Ishikawa (cell line): ENCODE results near the gene NAV2.

Experiments
- CEBPB ChIP-seq: IDR thresholded peaks from 2 replicates; pipeline ENCODE4 v1.6.1; 2012
- CREB1 ChIP-seq: IDR thresholded peaks from 2 replicates; pipeline ENCODE4 v1.6.1; 2012; ENCODE audit warnings: low read depth
- EGR1 ChIP-seq: IDR thresholded peaks from 2 replicates; pipeline ENCODE4 v1.6.1; 2012
- EP300 ChIP-seq: IDR thresholded peaks from 2 replicates; pipeline ENCODE4 v1.6.1; 2012; ENCODE audit warnings: borderline replicate concordance
- FOXM1 ChIP-seq: IDR thresholded peaks from 2 replicates; pipeline ENCODE4 v1.6.1; 2012; ENCODE audit warnings: low read depth, borderline replicate concordance
- MAX ChIP-seq: IDR thresholded peaks from 2 replicates; pipeline ENCODE4 v1.6.1; 2012
- NFIC ChIP-seq: IDR thresholded peaks from 2 replicates; pipeline ENCODE4 v1.6.1; 2012
- RAD21 ChIP-seq: IDR thresholded peaks from 2 replicates; pipeline ENCODE4 v1.6.1; 2012; ENCODE audit warnings: low read depth
- TAF1 ChIP-seq: IDR thresholded peaks from 2 replicates; pipeline ENCODE4 v1.6.1; 2012; ENCODE audit warnings: low read depth, mild to moderate bottlenecking
- TEAD4 ChIP-seq: IDR thresholded peaks from 2 replicates; pipeline ENCODE4 v1.6.1; 2012
- YY1 ChIP-seq: IDR thresholded peaks from 2 replicates; pipeline ENCODE4 v1.6.1; 2012; ENCODE audit warnings: low read depth
- ZBTB7A ChIP-seq: IDR thresholded peaks from 2 replicates; pipeline ENCODE4 v1.6.1; 2012; ENCODE audit warnings: low read depth
- TF ChIP-seq, protein P1 (sequence below): IDR thresholded peaks from 2 replicates; pipeline ENCODE4 v1.6.1; 2012
- TF ChIP-seq, protein P2 (sequence below): IDR thresholded peaks from 2 replicates; pipeline ENCODE4 v1.6.1; 2012; ENCODE audit warnings: low read depth, mild to moderate bottlenecking

DNA sequence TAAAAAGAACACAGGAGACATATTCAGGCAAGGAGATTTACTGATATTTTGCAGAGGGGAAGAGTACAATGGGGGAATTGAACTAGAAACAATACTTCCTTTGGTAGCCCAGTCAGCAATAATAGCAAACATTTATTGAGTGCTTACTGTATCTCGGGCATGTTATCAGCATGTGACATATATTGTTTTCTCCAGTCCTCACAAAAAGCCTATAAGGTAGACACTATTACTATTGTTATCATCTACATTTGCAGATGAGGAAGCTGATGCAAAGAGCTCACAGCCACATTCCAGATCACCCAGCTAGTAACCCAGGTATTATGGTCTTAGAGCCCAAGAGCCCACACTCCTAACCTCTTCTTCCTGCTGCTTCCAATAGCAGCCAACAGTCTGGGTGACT lies 27.9 kb downstream of the NAV2 start:
- TF ChIP-seq RAD21 = no peak
- TF ChIP-seq EP300 = no peak
- no peak for TF ChIP-seq TAF1
- TF ChIP-seq MAX = no peak
- no peak for TF ChIP-seq CREB1
- no peak for TF ChIP-seq EGR1
- TF ChIP-seq CEBPB = no peak
- no peak for TF ChIP-seq YY1
- TF ChIP-seq TEAD4 = no peak
- no peak for TF ChIP-seq NFIC
- no peak for TF ChIP-seq ZBTB7A
- TF ChIP-seq, protein P1, sequence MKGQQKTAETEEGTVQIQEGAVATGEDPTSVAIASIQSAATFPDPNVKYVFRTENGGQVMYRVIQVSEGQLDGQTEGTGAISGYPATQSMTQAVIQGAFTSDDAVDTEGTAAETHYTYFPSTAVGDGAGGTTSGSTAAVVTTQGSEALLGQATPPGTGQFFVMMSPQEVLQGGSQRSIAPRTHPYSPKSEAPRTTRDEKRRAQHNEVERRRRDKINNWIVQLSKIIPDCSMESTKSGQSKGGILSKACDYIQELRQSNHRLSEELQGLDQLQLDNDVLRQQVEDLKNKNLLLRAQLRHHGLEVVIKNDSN = no peak
- no peak for TF ChIP-seq FOXM1
- TF ChIP-seq, protein P2, sequence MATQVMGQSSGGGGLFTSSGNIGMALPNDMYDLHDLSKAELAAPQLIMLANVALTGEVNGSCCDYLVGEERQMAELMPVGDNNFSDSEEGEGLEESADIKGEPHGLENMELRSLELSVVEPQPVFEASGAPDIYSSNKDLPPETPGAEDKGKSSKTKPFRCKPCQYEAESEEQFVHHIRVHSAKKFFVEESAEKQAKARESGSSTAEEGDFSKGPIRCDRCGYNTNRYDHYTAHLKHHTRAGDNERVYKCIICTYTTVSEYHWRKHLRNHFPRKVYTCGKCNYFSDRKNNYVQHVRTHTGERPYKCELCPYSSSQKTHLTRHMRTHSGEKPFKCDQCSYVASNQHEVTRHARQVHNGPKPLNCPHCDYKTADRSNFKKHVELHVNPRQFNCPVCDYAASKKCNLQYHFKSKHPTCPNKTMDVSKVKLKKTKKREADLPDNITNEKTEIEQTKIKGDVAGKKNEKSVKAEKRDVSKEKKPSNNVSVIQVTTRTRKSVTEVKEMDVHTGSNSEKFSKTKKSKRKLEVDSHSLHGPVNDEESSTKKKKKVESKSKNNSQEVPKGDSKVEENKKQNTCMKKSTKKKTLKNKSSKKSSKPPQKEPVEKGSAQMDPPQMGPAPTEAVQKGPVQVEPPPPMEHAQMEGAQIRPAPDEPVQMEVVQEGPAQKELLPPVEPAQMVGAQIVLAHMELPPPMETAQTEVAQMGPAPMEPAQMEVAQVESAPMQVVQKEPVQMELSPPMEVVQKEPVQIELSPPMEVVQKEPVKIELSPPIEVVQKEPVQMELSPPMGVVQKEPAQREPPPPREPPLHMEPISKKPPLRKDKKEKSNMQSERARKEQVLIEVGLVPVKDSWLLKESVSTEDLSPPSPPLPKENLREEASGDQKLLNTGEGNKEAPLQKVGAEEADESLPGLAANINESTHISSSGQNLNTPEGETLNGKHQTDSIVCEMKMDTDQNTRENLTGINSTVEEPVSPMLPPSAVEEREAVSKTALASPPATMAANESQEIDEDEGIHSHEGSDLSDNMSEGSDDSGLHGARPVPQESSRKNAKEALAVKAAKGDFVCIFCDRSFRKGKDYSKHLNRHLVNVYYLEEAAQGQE = no peak
